Measurements from ENCODE around the gene EHD4. TPM values are rescaled to one million over a fixed set of nuclear protein-coding genes. Genes with fewer than 3 reads are reported as not detected.

EHD4 gene
- total and polyA plus RNA-seq, 9 of the 15 experiments (the other 6 are each of a cell fraction or from before 2014, with no cell fraction given), result 0.89 to 10.3 (median 6.4) TPM

GRCh38 chr15:41914411-41914810, 57.9 kb downstream of the EHD4 start:
- Histone ChIP-seq H3K27me3 (ENCODE audit: control insufficient read depth in 2 of 2, insufficient read depth in 2 of 2, low read length in 2 of 2) (no peaks in the 10 kb centered on the region), H2AFZ (ENCODE audit: low read depth, low read length) (no peak overlapping the region), H3K9me3 (replicated peaks; ENCODE audit: control insufficient read depth, insufficient read depth, low read depth, low read length) (no peaks in the 10 kb centered on the region), H3K79me2 (ENCODE audit: control insufficient read depth, insufficient read depth, low read length) (no peaks in the 10 kb centered on the region), H3K9me1 (ENCODE audit: control insufficient read depth, insufficient read depth, low read length) (no peaks in the 10 kb centered on the region), H3K27ac (ENCODE audit: extremely low read depth, low read depth, low read length) (no peak overlapping the region), H3K4me3 (no peak overlapping the region), H4K20me1 (replicated peaks; ENCODE audit: control insufficient read depth, insufficient read depth, low read length) (peaks cover 3% of the 10 kb centered on the region; the same call in 1 of the 2 replicates), H3K4me2 (ENCODE audit: insufficient read depth, low read length) (no peak overlapping the region), H3K4me1 (replicated peaks in 1 of 2; ENCODE audit: control insufficient read depth in 2 of 2, insufficient read depth in 2 of 2, low read length in 2 of 2) (peaks cover 9 to 11% of the 10 kb centered on the region in 2 experiments; a peak in 4 of 5 replicates), H3K9ac (ENCODE audit: insufficient read depth in 1 of 2, low read depth in 2 of 2, low read length in 2 of 2) (no peak overlapping the region), H3K36me3 (ENCODE audit: control insufficient read depth, insufficient read depth, low read length) (peaks cover 22% of the 10 kb centered on the region; the same call in 2 of the 3 replicates)
- no TSS peak for BruUV-seq (replicated peaks)
- TF ChIP-seq GABPB1 (CRISPR knock-in tag; IDR thresholded peaks at IDR 0.05) (no peak), ATF3 (IDR thresholded peaks at IDR 0.05) (no peak), ATF3 (CRISPR knock-in tag; conservative IDR thresholded peaks at IDR 0.05) (no peak), ID3 (CRISPR knock-in tag; IDR thresholded peaks at IDR 0.05) (no peak), ID3 (tag; IDR thresholded peaks at IDR 0.05) (no peak), TFAM (CRISPR knock-in tag; conservative IDR thresholded peaks at IDR 0.05) (no peak)
- TF ChIP-seq, protein P1, sequence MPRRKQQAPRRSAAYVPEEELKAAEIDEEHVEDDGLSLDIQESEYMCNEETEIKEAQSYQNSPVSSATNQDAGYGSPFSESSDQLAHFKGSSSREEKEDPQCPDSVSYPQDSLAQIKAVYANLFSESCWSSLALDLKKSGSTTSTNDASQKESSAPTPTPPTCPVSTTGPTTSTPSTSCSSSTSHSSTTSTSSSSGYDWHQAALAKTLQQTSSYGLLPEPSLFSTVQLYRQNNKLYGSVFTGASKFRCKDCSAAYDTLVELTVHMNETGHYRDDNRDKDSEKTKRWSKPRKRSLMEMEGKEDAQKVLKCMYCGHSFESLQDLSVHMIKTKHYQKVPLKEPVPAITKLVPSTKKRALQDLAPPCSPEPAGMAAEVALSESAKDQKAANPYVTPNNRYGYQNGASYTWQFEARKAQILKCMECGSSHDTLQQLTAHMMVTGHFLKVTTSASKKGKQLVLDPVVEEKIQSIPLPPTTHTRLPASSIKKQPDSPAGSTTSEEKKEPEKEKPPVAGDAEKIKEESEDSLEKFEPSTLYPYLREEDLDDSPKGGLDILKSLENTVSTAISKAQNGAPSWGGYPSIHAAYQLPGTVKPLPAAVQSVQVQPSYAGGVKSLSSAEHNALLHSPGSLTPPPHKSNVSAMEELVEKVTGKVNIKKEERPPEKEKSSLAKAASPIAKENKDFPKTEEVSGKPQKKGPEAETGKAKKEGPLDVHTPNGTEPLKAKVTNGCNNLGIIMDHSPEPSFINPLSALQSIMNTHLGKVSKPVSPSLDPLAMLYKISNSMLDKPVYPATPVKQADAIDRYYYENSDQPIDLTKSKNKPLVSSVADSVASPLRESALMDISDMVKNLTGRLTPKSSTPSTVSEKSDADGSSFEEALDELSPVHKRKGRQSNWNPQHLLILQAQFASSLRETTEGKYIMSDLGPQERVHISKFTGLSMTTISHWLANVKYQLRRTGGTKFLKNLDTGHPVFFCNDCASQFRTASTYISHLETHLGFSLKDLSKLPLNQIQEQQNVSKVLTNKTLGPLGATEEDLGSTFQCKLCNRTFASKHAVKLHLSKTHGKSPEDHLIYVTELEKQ (CRISPR knock-in tag; IDR thresholded peaks at IDR 0.05), result no peak
- FAIRE-seq (no peak), ATAC-seq (no peak), DNase-seq (ENCODE audit: extremely low read depth in 1 of 4, low spot score in 3 of 4) (no peak)
- WGBS (ENCODE audit: insufficient coverage, low coverage, missing lambda C conversion rate), result 55% methylated on average over 5 of the region's 5 CpGs
- intact Hi-C loops (cut with micrococcal nuclease) (no loop called here), in situ Hi-C loops (cut with MboI) (no loop called here)
- ChIA-PET CTCF (ENCODE audit: low intra/inter-chr PET ratio) (no interaction called here), POLR2A (no interaction called here)

Data from K562 (cell line).